ENCODE data around the gene CMTM7. TPM values are rescaled to one million over a fixed set of nuclear protein-coding genes. Genes with fewer than 3 reads are reported as not detected.

CMTM7 gene
- polyA plus RNA-seq, 1 of the 3 experiments (the other 2 are of a cell fraction) = 50.1 TPM

DNA sequence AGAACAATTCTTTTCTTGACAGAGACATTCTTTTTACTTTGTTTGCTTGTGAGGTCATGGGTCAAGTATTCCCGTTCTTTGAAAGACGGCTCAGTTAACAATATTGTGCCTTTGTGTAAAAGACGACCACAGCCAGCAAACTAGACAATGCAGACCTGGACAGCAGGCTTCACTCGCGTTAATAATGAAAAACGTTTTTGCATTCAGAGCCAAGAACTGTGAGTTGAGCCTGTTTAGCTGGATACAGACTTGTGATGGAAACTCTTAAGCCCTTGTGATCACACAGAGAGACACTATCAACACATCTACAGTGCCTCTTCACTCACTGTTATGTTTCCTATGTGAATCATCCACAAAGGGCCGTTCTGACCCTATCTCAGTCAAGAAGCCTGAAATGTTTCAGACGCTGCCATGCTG, 37.3 kb upstream of the CMTM7 start:
- no peaks in the 10 kb centered on the region for H3K9me2 ChIP-seq
- no peak overlapping the region for H3K9ac ChIP-seq
- no peaks in the 10 kb centered on the region for H4K20me1 ChIP-seq (ENCODE audit: insufficient read depth)
- H3F3A ChIP-seq (replicated peaks; ENCODE audit: insufficient read depth) = no peaks in the 10 kb centered on the region
- DNase-seq = no peak
- 54% methylated on average over 8 of the region's 8 CpGs for WGBS (ENCODE audit: low lambda C conversion rate)
- H3K27me3 ChIP-seq (ENCODE audit: insufficient read depth) = no peaks in the 10 kb centered on the region
- no peaks in the 10 kb centered on the region for H3K79me2 ChIP-seq (ENCODE audit: insufficient read depth)
- POLR2A ChIA-PET = no interaction called here
- no peak overlapping the region for H3K4me2 ChIP-seq
- CTCF ChIA-PET = interaction anchor here (0.7 to 1.3 kb wide), 2 partner anchors 20 to 42 kb away, joined by 3 read pairs; no protein-coding TSS in a partner anchor
- H3K27ac ChIP-seq (ENCODE audit: low read depth in 2 of 2, low read length in 1 of 2) = peak overlapping the region in 1 of 2 experiments; percentile 53; a peak in 1 of 4 replicates
- H3K9me3 ChIP-seq = no peaks in the 10 kb centered on the region
- H3K4me1 ChIP-seq (ENCODE audit: control insufficient read depth in 1 of 2, insufficient read depth in 2 of 2, low read depth in 1 of 2, low read length in 1 of 2) = no peaks in the 10 kb centered on the region
- H3K4me3 ChIP-seq (ENCODE audit: low read depth in 2 of 2, low read length in 1 of 2) = no peak overlapping the region
- TF ChIP-seq SMC3 (IDR thresholded peaks at IDR 0.05; ENCODE audit: low read depth, low read length) = no peak
- TF ChIP-seq NRF1 (IDR thresholded peaks at IDR 0.05; ENCODE audit: low read depth, low read length) = no peak
- TF ChIP-seq SIN3A (IDR thresholded peaks at IDR 0.05; ENCODE audit: borderline replicate concordance, low read depth, low read length) = no peak
- TF ChIP-seq RFX5 (IDR thresholded peaks at IDR 0.05; ENCODE audit: low read length) = no peak
- no peak for TF ChIP-seq MXI1 (IDR thresholded peaks at IDR 0.05; ENCODE audit: low read depth, low read length)
- no peak for TF ChIP-seq FOXJ3 (CRISPR knock-in tag; IDR thresholded peaks at IDR 0.05)
- TF ChIP-seq TCF12 (IDR thresholded peaks at IDR 0.05) = peak; percentile 26; the same call in 1 of the 2 replicates
- no peak for TF ChIP-seq YY1 (IDR thresholded peaks at IDR 0.05; ENCODE audit: low read depth)
- TF ChIP-seq, protein P1, sequence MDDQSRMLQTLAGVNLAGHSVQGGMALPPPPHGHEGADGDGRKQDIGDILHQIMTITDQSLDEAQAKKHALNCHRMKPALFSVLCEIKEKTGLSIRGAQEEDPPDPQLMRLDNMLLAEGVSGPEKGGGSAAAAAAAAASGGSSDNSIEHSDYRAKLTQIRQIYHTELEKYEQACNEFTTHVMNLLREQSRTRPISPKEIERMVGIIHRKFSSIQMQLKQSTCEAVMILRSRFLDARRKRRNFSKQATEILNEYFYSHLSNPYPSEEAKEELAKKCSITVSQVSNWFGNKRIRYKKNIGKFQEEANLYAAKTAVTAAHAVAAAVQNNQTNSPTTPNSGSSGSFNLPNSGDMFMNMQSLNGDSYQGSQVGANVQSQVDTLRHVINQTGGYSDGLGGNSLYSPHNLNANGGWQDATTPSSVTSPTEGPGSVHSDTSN (IDR thresholded peaks at IDR 0.05) = 0 out of 2 replicates have a peak, but pooled peaks have one; percentile 40
- TF ChIP-seq, protein P2, sequence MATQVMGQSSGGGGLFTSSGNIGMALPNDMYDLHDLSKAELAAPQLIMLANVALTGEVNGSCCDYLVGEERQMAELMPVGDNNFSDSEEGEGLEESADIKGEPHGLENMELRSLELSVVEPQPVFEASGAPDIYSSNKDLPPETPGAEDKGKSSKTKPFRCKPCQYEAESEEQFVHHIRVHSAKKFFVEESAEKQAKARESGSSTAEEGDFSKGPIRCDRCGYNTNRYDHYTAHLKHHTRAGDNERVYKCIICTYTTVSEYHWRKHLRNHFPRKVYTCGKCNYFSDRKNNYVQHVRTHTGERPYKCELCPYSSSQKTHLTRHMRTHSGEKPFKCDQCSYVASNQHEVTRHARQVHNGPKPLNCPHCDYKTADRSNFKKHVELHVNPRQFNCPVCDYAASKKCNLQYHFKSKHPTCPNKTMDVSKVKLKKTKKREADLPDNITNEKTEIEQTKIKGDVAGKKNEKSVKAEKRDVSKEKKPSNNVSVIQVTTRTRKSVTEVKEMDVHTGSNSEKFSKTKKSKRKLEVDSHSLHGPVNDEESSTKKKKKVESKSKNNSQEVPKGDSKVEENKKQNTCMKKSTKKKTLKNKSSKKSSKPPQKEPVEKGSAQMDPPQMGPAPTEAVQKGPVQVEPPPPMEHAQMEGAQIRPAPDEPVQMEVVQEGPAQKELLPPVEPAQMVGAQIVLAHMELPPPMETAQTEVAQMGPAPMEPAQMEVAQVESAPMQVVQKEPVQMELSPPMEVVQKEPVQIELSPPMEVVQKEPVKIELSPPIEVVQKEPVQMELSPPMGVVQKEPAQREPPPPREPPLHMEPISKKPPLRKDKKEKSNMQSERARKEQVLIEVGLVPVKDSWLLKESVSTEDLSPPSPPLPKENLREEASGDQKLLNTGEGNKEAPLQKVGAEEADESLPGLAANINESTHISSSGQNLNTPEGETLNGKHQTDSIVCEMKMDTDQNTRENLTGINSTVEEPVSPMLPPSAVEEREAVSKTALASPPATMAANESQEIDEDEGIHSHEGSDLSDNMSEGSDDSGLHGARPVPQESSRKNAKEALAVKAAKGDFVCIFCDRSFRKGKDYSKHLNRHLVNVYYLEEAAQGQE (IDR thresholded peaks at IDR 0.05; ENCODE audit: low read depth, low read length) = no peak
- H2AFZ ChIP-seq (ENCODE audit: low read depth) = no peak overlapping the region
- H3K36me3 ChIP-seq (replicated peaks in 1 of 2; ENCODE audit: control insufficient read depth in 1 of 2, insufficient read depth in 2 of 2, low read length in 1 of 2) = no peaks in the 10 kb centered on the region

DNA sequence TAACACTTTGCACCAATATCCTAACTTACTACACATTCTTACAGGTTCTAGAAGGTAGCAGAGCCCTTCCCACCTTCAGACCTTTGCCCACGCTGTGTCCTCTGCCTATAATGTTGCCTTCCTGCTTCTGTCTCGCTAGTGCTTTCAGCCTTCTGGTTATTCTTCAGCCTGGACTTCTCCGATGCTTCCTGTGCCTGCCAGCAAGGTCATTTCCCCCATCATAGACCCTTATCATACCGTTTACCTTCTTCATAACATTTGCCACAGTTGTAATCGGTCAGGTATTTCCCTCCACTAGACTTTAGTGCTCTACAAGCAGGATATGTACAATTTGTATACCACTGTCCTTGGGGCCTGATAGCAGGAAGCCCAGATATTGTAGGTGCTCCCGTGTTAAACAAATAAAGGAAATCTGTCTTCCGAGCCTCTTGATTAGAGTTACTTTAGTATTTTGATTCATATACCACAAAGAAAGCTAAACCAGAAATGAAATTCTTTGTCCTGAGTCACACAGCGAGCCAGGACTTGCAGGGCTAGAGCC, 35.8 kb upstream of the CMTM7 start:
- Histone ChIP-seq H3K4me3 (ENCODE audit: low read depth in 2 of 2, low read length in 1 of 2) (no peak overlapping the region), H3K9me2 (no peaks in the 10 kb centered on the region), H3K9me3 (no peaks in the 10 kb centered on the region), H2AFZ (ENCODE audit: low read depth) (no peak overlapping the region), H3K79me2 (ENCODE audit: insufficient read depth) (no peaks in the 10 kb centered on the region), H3K4me1 (ENCODE audit: control insufficient read depth in 1 of 2, insufficient read depth in 2 of 2, low read depth in 1 of 2, low read length in 1 of 2) (no peaks in the 10 kb centered on the region), H4K20me1 (ENCODE audit: insufficient read depth) (no peaks in the 10 kb centered on the region), H3K9ac (no peak overlapping the region), H3K27ac (ENCODE audit: low read depth in 2 of 2, low read length in 1 of 2) (no peak overlapping the region), H3K27me3 (ENCODE audit: insufficient read depth) (no peaks in the 10 kb centered on the region), H3K4me2 (no peak overlapping the region), H3K36me3 (replicated peaks in 1 of 2; ENCODE audit: control insufficient read depth in 1 of 2, insufficient read depth in 2 of 2, low read length in 1 of 2) (no peaks in the 10 kb centered on the region), H3F3A (replicated peaks; ENCODE audit: insufficient read depth) (no peaks in the 10 kb centered on the region)
- CTCF ChIA-PET = interaction anchor here (1.3 to 2.7 kb wide), 2 partner anchors 19 to 20 kb away, joined by 3 to 15 read pairs; no protein-coding TSS in a partner anchor
- POLR2A ChIA-PET = no interaction called here
- no peak for DNase-seq
- no peak for TF ChIP-seq TEAD4 (IDR thresholded peaks at IDR 0.05; ENCODE audit: borderline replicate concordance, insufficient read depth)
- TF ChIP-seq ELF1 (IDR thresholded peaks at IDR 0.05) = no peak
- TF ChIP-seq RXRA (IDR thresholded peaks at IDR 0.05; ENCODE audit: borderline replicate concordance, low read depth) = no peak
- no peak for TF ChIP-seq SMC3 (IDR thresholded peaks at IDR 0.05; ENCODE audit: low read depth, low read length)
- no peak for TF ChIP-seq SIN3A (IDR thresholded peaks at IDR 0.05; ENCODE audit: borderline replicate concordance, low read depth, low read length)
- TF ChIP-seq, protein P3, sequence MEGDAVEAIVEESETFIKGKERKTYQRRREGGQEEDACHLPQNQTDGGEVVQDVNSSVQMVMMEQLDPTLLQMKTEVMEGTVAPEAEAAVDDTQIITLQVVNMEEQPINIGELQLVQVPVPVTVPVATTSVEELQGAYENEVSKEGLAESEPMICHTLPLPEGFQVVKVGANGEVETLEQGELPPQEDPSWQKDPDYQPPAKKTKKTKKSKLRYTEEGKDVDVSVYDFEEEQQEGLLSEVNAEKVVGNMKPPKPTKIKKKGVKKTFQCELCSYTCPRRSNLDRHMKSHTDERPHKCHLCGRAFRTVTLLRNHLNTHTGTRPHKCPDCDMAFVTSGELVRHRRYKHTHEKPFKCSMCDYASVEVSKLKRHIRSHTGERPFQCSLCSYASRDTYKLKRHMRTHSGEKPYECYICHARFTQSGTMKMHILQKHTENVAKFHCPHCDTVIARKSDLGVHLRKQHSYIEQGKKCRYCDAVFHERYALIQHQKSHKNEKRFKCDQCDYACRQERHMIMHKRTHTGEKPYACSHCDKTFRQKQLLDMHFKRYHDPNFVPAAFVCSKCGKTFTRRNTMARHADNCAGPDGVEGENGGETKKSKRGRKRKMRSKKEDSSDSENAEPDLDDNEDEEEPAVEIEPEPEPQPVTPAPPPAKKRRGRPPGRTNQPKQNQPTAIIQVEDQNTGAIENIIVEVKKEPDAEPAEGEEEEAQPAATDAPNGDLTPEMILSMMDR (IDR thresholded peaks at IDR 0.05) = no peak
- no peak for TF ChIP-seq EZH2phosphoT487 (IDR thresholded peaks at IDR 0.05; ENCODE audit: borderline replicate concordance, low read depth)
- no peak for TF ChIP-seq MXI1 (IDR thresholded peaks at IDR 0.05; ENCODE audit: low read depth, low read length)
- TF ChIP-seq, protein P4, sequence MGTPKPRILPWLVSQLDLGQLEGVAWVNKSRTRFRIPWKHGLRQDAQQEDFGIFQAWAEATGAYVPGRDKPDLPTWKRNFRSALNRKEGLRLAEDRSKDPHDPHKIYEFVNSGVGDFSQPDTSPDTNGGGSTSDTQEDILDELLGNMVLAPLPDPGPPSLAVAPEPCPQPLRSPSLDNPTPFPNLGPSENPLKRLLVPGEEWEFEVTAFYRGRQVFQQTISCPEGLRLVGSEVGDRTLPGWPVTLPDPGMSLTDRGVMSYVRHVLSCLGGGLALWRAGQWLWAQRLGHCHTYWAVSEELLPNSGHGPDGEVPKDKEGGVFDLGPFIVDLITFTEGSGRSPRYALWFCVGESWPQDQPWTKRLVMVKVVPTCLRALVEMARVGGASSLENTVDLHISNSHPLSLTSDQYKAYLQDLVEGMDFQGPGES (IDR thresholded peaks at IDR 0.05; ENCODE audit: low read depth, low read length) = no peak
- TF ChIP-seq TCF12 (IDR thresholded peaks at IDR 0.05) = no peak
- TF ChIP-seq GABPA (IDR thresholded peaks at IDR 0.05; ENCODE audit: low read depth) = no peak
- no peak for TF ChIP-seq RFX5 (IDR thresholded peaks at IDR 0.05; ENCODE audit: low read length)
- 74% methylated on average over 8 of the region's 8 CpGs for WGBS (ENCODE audit: low lambda C conversion rate)

Measured in SK-N-SH (cell line).